Measurements from ENCODE around the gene VRK3.

VRK3 gene

DNA sequence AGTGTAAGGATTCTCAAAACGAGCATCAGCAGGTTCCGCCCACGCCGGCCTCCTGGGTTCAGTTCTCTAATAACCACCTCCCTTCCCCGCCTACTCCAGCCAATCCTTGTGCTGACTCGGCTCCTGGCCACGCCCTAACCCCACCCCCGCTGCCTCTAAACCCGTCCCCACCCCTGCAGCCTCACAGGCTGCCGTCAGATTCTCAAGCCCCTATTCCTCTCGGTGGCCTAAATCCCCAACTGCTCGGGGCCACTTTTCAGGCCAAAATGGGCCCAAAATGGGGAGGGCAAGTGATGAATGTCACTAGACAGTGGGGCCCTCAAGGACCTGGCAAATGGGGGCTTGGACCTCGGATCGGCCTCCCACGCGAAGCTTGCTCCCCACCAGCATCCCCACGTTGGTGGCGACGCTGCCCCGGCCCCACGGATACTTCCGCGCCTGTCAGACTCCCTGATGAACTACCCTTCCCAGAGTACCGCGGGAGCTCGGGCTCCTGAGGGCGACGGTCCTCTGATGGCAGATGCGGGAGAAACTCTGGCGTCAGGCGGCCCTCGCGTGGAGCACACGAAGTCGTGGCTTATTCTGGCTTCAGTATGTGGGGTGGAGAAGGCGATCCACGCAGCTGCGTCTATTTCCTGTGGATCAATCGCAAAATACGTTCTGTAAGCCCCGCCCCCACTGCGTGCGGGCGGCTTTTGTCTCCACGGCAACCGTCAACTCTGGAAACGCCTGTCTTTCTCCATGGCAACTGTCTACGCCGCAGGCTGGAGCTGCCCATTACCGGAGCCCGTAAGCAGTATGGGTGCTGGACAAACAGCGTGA, 25.4 kb upstream of the VRK3 start:
- TF ChIP-seq POLR2AphosphoS5 (IDR thresholded peaks at IDR 0.05; ENCODE audit: low read depth, low read length) (no peak), POLR2A (IDR thresholded peaks at IDR 0.05; ENCODE audit: low read depth, low read length) (no peak), TAF1 (IDR thresholded peaks at IDR 0.05; ENCODE audit: borderline replicate concordance, low read depth, low read length) (no peak)
- no peak for FAIRE-seq
- DNase-seq (ENCODE audit: insufficient read length), result peak; percentile 34

DNA sequence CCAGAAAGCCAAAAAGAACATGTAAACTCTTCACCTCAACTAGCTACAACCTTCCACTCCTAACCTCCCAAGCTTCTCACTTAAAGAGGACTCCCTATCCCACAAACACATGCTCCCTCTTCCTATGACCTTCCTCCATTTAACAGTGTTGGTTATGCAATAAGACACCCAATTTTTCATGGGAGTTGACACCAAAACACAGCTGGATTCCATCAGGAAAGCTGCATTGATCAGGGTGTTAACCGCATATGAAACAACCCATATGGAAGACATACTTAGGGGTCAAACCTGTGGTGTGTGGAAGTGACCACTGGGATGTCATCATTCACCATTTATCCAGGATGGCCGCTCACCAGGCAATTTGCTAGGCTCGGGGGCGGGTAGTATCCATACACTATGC, 22.5 kb upstream of the VRK3 start:
- no peak for DNase-seq (ENCODE audit: insufficient read length)
- TF ChIP-seq TAF1 (IDR thresholded peaks at IDR 0.05; ENCODE audit: borderline replicate concordance, low read depth, low read length) (no peak), POLR2AphosphoS5 (IDR thresholded peaks at IDR 0.05; ENCODE audit: low read depth, low read length) (no peak), POLR2A (IDR thresholded peaks at IDR 0.05; ENCODE audit: low read depth, low read length) (no peak)
- no peak for FAIRE-seq

DNA sequence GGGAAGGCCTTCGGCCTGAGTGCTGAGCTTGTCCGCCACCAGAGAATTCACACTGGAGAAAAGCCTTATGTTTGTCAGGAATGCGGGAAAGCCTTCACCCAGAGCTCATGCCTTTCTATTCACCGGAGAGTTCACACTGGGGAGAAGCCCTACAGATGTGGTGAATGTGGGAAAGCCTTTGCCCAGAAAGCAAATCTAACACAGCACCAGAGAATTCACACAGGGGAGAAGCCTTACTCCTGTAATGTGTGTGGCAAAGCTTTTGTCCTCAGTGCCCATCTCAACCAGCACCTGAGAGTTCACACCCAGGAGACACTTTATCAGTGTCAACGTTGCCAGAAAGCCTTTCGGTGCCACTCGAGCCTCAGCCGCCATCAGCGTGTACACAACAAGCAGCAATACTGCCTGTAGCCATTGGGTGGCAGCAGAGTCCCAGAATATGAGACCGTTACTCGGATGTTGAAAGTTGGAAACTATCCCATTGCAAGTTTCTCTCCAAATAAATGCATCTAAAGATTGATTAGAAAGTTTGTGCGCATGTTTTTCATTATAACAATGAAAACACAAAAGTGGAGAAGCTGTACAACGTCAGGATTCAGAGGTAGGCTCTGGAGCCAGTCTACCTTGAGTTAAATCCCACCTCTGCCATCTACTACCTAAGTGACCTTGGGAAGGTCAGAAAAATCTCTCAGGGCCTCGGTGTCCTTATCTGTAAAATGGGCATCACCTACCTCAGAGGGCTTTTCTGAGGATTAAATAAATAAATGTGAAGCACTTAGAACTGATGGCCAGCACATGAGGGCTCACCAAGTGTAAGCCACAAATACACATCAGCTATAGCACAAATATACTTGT, 21.7 kb upstream of the VRK3 start:
- FAIRE-seq (no peak), DNase-seq (ENCODE audit: insufficient read length) (no peak)
- TF ChIP-seq POLR2A (IDR thresholded peaks at IDR 0.05; ENCODE audit: low read depth, low read length), result no peak
- TF ChIP-seq POLR2AphosphoS5 (IDR thresholded peaks at IDR 0.05; ENCODE audit: low read depth, low read length), result no peak
- TF ChIP-seq TAF1 (IDR thresholded peaks at IDR 0.05; ENCODE audit: borderline replicate concordance, low read depth, low read length), result no peak

DNA sequence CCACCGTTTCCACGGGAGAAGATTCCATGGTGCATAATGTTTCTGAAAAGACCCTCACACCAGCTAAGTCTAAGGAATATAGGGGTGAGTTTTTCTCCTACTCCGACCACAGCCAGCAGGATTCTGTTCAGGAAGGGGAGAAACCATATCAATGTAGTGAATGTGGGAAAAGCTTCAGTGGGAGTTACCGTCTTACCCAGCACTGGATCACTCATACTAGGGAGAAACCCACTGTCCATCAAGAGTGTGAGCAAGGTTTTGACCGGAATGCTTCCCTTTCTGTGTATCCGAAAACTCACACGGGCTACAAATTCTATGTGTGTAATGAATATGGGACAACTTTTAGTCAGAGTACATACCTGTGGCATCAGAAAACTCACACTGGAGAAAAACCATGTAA, 19.8 kb upstream of the VRK3 start:
- no peak for FAIRE-seq
- no peak for TF ChIP-seq POLR2A (IDR thresholded peaks at IDR 0.05; ENCODE audit: low read depth, low read length)
- TF ChIP-seq TAF1 (IDR thresholded peaks at IDR 0.05; ENCODE audit: borderline replicate concordance, low read depth, low read length), result no peak
- no peak for TF ChIP-seq POLR2AphosphoS5 (IDR thresholded peaks at IDR 0.05; ENCODE audit: low read depth, low read length)
- DNase-seq (ENCODE audit: insufficient read length), result no peak

GRCh38 chr19:50043967-50044366, 18.8 kb upstream of the VRK3 start:
- TF ChIP-seq POLR2A (IDR thresholded peaks at IDR 0.05; ENCODE audit: low read depth, low read length) (no peak), TAF1 (IDR thresholded peaks at IDR 0.05; ENCODE audit: borderline replicate concordance, low read depth, low read length) (no peak)
- FAIRE-seq (no peak), DNase-seq (ENCODE audit: insufficient read length) (no peak)

GRCh38 chr19:50042363-50043024, 17.3 kb upstream of the VRK3 start:
- TF ChIP-seq TAF1 (IDR thresholded peaks at IDR 0.05; ENCODE audit: borderline replicate concordance, low read depth, low read length), result no peak
- no peak for TF ChIP-seq POLR2A (IDR thresholded peaks at IDR 0.05; ENCODE audit: low read depth, low read length)
- TF ChIP-seq POLR2AphosphoS5 (IDR thresholded peaks at IDR 0.05; ENCODE audit: low read depth, low read length), result no peak
- DNase-seq (ENCODE audit: insufficient read length), result no peak
- no peak for FAIRE-seq

DNA sequence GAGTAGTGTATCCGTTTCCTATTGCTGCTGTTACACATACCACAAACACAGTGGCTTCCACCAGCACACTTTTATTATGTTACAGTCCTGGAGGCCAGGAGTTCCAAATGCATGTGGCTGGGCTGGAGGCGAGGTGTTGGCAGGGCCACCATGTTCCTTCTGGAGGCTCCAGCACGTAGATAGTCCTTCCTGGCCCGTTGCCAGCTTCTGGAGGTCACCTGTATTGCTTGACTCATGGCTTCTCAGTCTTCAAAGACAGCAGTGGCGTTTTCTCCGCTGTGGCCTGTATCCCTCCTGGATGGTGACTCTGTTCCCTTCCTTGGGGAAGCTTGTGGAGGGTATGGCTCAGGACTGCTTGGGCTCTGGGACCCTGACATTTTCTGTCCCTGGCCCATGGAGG, 15.8 kb upstream of the VRK3 start:
- DNase-seq (ENCODE audit: insufficient read length) (no peak), FAIRE-seq (no peak)
- TF ChIP-seq POLR2AphosphoS5 (IDR thresholded peaks at IDR 0.05; ENCODE audit: low read depth, low read length) (no peak), TAF1 (IDR thresholded peaks at IDR 0.05; ENCODE audit: borderline replicate concordance, low read depth, low read length) (no peak), POLR2A (IDR thresholded peaks at IDR 0.05; ENCODE audit: low read depth, low read length) (no peak)

- DNase-seq (ENCODE audit: insufficient read length) (no peak), FAIRE-seq (no peak)
- TF ChIP-seq POLR2A (IDR thresholded peaks at IDR 0.05; ENCODE audit: low read depth, low read length) (no peak), TAF1 (IDR thresholded peaks at IDR 0.05; ENCODE audit: borderline replicate concordance, low read depth, low read length) (no peak), POLR2AphosphoS5 (IDR thresholded peaks at IDR 0.05; ENCODE audit: low read depth, low read length) (no peak)
Measured at GRCh38 chr19:50039968-50040367, 14.8 kb upstream of the VRK3 start.

GRCh38 chr19:50036908-50037307, 11.7 kb upstream of the VRK3 start:
- FAIRE-seq, result no peak
- TF ChIP-seq POLR2AphosphoS5 (IDR thresholded peaks at IDR 0.05; ENCODE audit: low read depth, low read length), result no peak
- no peak for TF ChIP-seq POLR2A (IDR thresholded peaks at IDR 0.05; ENCODE audit: low read depth, low read length)
- no peak for TF ChIP-seq TAF1 (IDR thresholded peaks at IDR 0.05; ENCODE audit: borderline replicate concordance, low read depth, low read length)
- no peak for DNase-seq (ENCODE audit: insufficient read length)

- no peak for FAIRE-seq
- DNase-seq (ENCODE audit: insufficient read length), result no peak
- no peak for TF ChIP-seq TAF1 (IDR thresholded peaks at IDR 0.05; ENCODE audit: borderline replicate concordance, low read depth, low read length)
- TF ChIP-seq POLR2AphosphoS5 (IDR thresholded peaks at IDR 0.05; ENCODE audit: low read depth, low read length), result no peak
- no peak for TF ChIP-seq POLR2A (IDR thresholded peaks at IDR 0.05; ENCODE audit: low read depth, low read length)
Measured at GRCh38 chr19:50030937-50031336, 5.8 kb upstream of the VRK3 start.

- TF ChIP-seq POLR2A (IDR thresholded peaks at IDR 0.05; ENCODE audit: low read depth, low read length), result no peak
- no peak for TF ChIP-seq TAF1 (IDR thresholded peaks at IDR 0.05; ENCODE audit: borderline replicate concordance, low read depth, low read length)
- no peak for TF ChIP-seq POLR2AphosphoS5 (IDR thresholded peaks at IDR 0.05; ENCODE audit: low read depth, low read length)
Measured at GRCh38 chr19:50030225-50030624, 5.1 kb upstream of the VRK3 start.

More at GRCh38 chr19:50030225-50030624, 5.1 kb upstream of the VRK3 start:
- DNase-seq (ENCODE audit: insufficient read length), result no peak
- no peak for FAIRE-seq
